Measurements from ENCODE around the gene C19orf18.

Gene C19orf18

GRCh38 chr19:57947419-57948134 is 26.8 kb downstream of the C19orf18 start, which contains the start of gene ZNF256:
Gene ZNF256, minus strand, starts transcription at chr19:57947706. Its CDS starts 232 bp downstream, at chr19:57947474.
- DNase-seq: peak; percentile 65 to 97 (median 91)

- DNase-seq: peak in 1 of 56 donors; percentile 12
These were observed 27.3 kb downstream of the C19orf18 start for GRCh38 chr19:57947088-57947418.

- DNase-seq: no peak
These were observed 28.0 kb downstream of the C19orf18 start for GRCh38 chr19:57946316-57946715.

GRCh38 chr19:57941593-57941992 is 32.7 kb downstream of the C19orf18 start:
- no peak for DNase-seq

GRCh38 chr19:57935731-57936130 is 38.6 kb downstream of the C19orf18 start:
- DNase-seq: peak in 10 of 56 donors; percentile 3 to 69 (median 19)

GRCh38 chr19:57934820-57935665 is 39.3 kb downstream of the C19orf18 start, which contains the start of gene ZNF418:
Gene ZNF418, minus strand, starts transcription at chr19:57935402. Its CDS starts 1,580 bp downstream, at chr19:57933822.
- DNase-seq: peak in 55 of 56 donors; percentile 1 to 91 (median 64)

GRCh38 chr19:57927587-57927986 is 46.7 kb downstream of the C19orf18 start:
- no peak for DNase-seq

GRCh38 chr19:57916168-57916995 is 58.0 kb downstream of the C19orf18 start, which contains the start of gene ZNF417:
Gene ZNF417, minus strand, starts transcription at chr19:57916592. Its CDS starts 181 bp downstream, at chr19:57916411.
- peak; percentile 26 to 94 (median 80) for DNase-seq

- DNase-seq: no peak
These were observed 59.8 kb downstream of the C19orf18 start for GRCh38 chr19:57914531-57914930.
